ENCODE results near the gene C14orf39.

DNA sequence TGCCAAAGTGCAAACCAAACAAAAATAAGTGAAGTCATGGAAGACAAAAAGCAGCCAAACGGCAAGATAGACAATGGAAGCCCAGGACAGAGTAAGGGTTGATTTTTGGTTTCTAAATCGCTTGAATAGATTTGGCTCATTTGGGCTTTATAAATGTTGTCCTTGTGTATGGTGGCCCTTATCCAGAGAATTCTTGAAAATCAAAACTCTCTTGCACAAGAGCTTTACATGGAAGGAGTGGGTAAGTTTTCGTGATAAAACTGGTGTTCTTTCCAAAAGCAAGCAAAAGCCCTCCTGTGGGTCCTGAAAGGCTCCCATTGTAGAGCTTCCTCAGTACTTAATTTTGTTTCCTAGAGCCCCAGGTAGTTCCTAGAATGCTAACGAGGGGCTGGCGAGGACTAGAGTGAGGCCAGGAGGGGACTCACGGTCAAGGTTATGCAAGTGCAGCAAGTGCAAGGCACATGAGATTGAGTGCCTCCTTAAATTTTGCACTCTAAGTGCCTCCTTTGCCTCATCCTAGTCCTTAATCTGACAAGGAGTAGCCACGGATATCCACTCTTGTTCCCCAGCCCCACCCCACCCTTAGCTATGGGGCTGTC, 27.2 kb upstream of the C14orf39 start:
- TF ChIP-seq EZH2 (IDR thresholded peaks at IDR 0.05; ENCODE audit: insufficient read depth, poor library complexity, severe bottlenecking) (no peak), EZH2phosphoT487 (IDR thresholded peaks at IDR 0.05; ENCODE audit: insufficient read depth, low read depth) (no peak)
